Fibroblast of lung (primary cell): ENCODE data around the gene ID4. TPM values are rescaled to one million over a fixed set of nuclear protein-coding genes. Genes with fewer than 3 reads are reported as not detected.

Experiments used
- DNase-seq, 2 donors: peaks; one replicate each; pipeline versions ENCODE4 v3.0.0 to v3.0.0-alpha.2; 2010; ENCODE audit warnings: low read depth in 2 of 2
- H2AFZ ChIP-seq: 2 replicates; pipeline ENCODE4 v1.5.1; 2012; ENCODE audit warnings: low read length, control low read depth, inconsistent platforms
- H3K27ac ChIP-seq: 2 replicates; pipeline ENCODE4 v1.5.1; 2011; ENCODE audit warnings: low read length, control low read depth; ENCODE audit not compliant: insufficient read depth
- H3K27me3 ChIP-seq: 2 replicates; pipeline ENCODE4 v1.5.1; 2011; ENCODE audit warnings: mild to moderate bottlenecking, low read length; ENCODE audit not compliant: control insufficient read depth, insufficient read depth
- H3K36me3 ChIP-seq: 2 replicates; pipeline ENCODE4 v1.5.1; 2011; ENCODE audit warnings: low read length; ENCODE audit not compliant: control insufficient read depth, insufficient read depth
- H3K4me1 ChIP-seq: 2 replicates; pipeline ENCODE4 v1.5.1; 2011; ENCODE audit warnings: low read length; ENCODE audit not compliant: control insufficient read depth, insufficient read depth; ENCODE audit errors: extremely low read depth
- H3K4me2 ChIP-seq: 2 replicates; pipeline ENCODE4 v1.5.1; 2011; ENCODE audit warnings: low read length, control low read depth; ENCODE audit not compliant: insufficient read depth; ENCODE audit errors: extremely low read depth
- H3K4me3 ChIP-seq, 4 experiments: fragments of 200-600 bp in 1 of 4; sonication (generic) in 1 of 4; replicated peaks in 1 of 4; 2 replicates each; pipeline ENCODE4 v1.5.1; 2011 to 2016; ENCODE audit warnings: low read length in 4 of 4, low read depth in 3 of 4, mild to moderate bottlenecking in 3 of 4, control low read depth in 2 of 4, inconsistent platforms in 1 of 4, mixed read lengths in 1 of 4; ENCODE audit not compliant: insufficient read depth in 1 of 4; ENCODE audit errors: control extremely low read depth in 1 of 4
- H3K79me2 ChIP-seq: 2 replicates; pipeline ENCODE4 v1.5.1; 2012; ENCODE audit warnings: mild to moderate bottlenecking, low read length, inconsistent platforms; ENCODE audit not compliant: control insufficient read depth, insufficient read depth
- H3K9ac ChIP-seq: 2 replicates; pipeline ENCODE4 v1.5.1; 2011; ENCODE audit warnings: mild to moderate bottlenecking, low read length, control low read depth; ENCODE audit not compliant: insufficient read depth
- H3K9me3 ChIP-seq: 2 replicates; pipeline ENCODE4 v1.5.1; 2012; ENCODE audit warnings: low read depth, low read length; ENCODE audit not compliant: control insufficient read depth, insufficient read depth
- H4K20me1 ChIP-seq: 2 replicates; pipeline ENCODE4 v1.5.1; 2011; ENCODE audit warnings: low read length; ENCODE audit not compliant: control insufficient read depth, insufficient read depth; ENCODE audit errors: extremely low read depth
- EZH2 ChIP-seq: IDR thresholded peaks from 2 replicates; pipeline ENCODE4 v1.5.1; 2012; ENCODE audit warnings: low read length, control low read depth, mild to moderate bottlenecking; ENCODE audit errors: missing control alignments
- polyA plus RNA-seq, 2 donors: library from polyadenylated mRNA; depleted of rRNA in 1 of 2; stranded (reverse) in 1 of 2; unstranded in 1 of 2; fragments of >200 nt; gene quantifications; 2 replicates each; pipeline ENCODE4 v1.2.1, GENCODE V29; 2011 to 2012; ENCODE audit warnings: missing spikeins in 1 of 2
- total RNA-seq: library from RNA; depleted of rRNA; stranded (reverse); fragments of >200 nt; gene quantifications from 2 replicates; pipeline ENCODE4 v1.2.1, GENCODE V29; 2014
- TF ChIP-seq, protein P1 (sequence below), 2 donors: IDR thresholded peaks in 1 of 2; conservative IDR thresholded peaks in 1 of 2; 1 replicate in 1 of 2; 2 replicates in 1 of 2; pipeline ENCODE4 v1.5.1; 2011 to 2012; ENCODE audit warnings: low read length in 2 of 2, control low read depth in 1 of 2, inconsistent platforms in 1 of 2, low read depth in 1 of 2, mild to moderate bottlenecking in 1 of 2

Gene ID4
- total and polyA plus RNA-seq, 2 donors (not counting 1 experiment from before 2014, with no cell fraction given) = 0.51 to 0.83 TPM

DNA sequence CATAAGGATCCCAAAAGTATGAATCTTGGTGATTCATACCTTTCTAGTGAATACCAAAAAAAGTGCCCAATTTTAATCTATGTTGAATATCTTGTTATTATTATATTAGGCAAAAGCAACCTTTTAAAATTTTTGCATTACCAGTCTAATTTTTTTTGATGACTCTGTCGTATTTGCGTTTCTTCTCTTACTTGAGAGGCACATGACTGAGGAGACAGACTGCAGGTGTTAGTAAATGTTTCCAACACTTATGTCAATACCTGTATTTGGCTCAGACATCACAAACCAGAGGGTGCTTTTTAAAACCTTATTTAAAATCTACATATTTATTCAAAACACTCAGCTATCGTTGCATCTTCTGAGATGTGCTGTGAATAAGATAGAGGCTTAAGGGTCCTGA, 27.1 kb downstream of the ID4 start:
- no peaks in the 10 kb centered on the region for H4K20me1 ChIP-seq
- H3K79me2 ChIP-seq = no peaks in the 10 kb centered on the region
- H3K9ac ChIP-seq = no peak overlapping the region
- H3K4me2 ChIP-seq = no peak overlapping the region
- H3K4me3 ChIP-seq = no peak overlapping the region
- H3K9me3 ChIP-seq = no peaks in the 10 kb centered on the region
- no peaks in the 10 kb centered on the region for H3K4me1 ChIP-seq
- H3K27me3 ChIP-seq = no peaks in the 10 kb centered on the region
- H3K27ac ChIP-seq = no peak overlapping the region
- no peak for DNase-seq
- no peaks in the 10 kb centered on the region for H3K36me3 ChIP-seq
- H2AFZ ChIP-seq = no peak overlapping the region
- TF ChIP-seq, protein P1, sequence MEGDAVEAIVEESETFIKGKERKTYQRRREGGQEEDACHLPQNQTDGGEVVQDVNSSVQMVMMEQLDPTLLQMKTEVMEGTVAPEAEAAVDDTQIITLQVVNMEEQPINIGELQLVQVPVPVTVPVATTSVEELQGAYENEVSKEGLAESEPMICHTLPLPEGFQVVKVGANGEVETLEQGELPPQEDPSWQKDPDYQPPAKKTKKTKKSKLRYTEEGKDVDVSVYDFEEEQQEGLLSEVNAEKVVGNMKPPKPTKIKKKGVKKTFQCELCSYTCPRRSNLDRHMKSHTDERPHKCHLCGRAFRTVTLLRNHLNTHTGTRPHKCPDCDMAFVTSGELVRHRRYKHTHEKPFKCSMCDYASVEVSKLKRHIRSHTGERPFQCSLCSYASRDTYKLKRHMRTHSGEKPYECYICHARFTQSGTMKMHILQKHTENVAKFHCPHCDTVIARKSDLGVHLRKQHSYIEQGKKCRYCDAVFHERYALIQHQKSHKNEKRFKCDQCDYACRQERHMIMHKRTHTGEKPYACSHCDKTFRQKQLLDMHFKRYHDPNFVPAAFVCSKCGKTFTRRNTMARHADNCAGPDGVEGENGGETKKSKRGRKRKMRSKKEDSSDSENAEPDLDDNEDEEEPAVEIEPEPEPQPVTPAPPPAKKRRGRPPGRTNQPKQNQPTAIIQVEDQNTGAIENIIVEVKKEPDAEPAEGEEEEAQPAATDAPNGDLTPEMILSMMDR (conservative IDR thresholded peaks at IDR 0.05 in 1 of 2, IDR thresholded peaks at IDR 0.05 in 1 of 2; ENCODE audit: low read depth in 1 of 2, low read length in 2 of 2) = no peak
- TF ChIP-seq EZH2 = no peak

DNA sequence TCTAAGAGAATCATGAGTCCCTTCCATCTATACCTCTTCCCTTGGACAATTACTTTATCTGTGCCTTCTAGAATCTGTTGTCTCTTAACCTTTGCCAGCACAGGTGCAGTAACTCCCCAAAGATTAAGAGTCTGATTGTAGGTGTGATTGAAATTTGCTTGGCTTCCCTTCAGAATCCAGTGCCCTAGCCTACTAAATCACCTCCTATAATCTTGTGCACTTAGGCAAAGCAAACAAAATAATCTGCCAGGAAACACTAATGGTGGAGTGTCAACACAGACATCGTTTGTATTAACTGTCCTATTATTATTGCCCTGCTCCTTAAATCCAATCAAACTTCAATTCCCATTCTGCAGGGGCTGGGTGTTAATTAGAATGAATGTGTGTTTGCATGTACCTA, 28.0 kb downstream of the ID4 start:
- Histone ChIP-seq H3K27me3 (no peaks in the 10 kb centered on the region), H2AFZ (no peak overlapping the region), H3K4me1 (no peaks in the 10 kb centered on the region), H4K20me1 (no peaks in the 10 kb centered on the region), H3K27ac (no peak overlapping the region), H3K4me2 (no peak overlapping the region), H3K9me3 (no peaks in the 10 kb centered on the region), H3K79me2 (no peaks in the 10 kb centered on the region), H3K9ac (no peak overlapping the region), H3K4me3 (no peak overlapping the region), H3K36me3 (no peaks in the 10 kb centered on the region)
- no peak for DNase-seq
- TF ChIP-seq EZH2 = no peak
- TF ChIP-seq, protein P1 (conservative IDR thresholded peaks at IDR 0.05 in 1 of 2, IDR thresholded peaks at IDR 0.05 in 1 of 2; ENCODE audit: low read depth in 1 of 2, low read length in 2 of 2) = no peak

DNA sequence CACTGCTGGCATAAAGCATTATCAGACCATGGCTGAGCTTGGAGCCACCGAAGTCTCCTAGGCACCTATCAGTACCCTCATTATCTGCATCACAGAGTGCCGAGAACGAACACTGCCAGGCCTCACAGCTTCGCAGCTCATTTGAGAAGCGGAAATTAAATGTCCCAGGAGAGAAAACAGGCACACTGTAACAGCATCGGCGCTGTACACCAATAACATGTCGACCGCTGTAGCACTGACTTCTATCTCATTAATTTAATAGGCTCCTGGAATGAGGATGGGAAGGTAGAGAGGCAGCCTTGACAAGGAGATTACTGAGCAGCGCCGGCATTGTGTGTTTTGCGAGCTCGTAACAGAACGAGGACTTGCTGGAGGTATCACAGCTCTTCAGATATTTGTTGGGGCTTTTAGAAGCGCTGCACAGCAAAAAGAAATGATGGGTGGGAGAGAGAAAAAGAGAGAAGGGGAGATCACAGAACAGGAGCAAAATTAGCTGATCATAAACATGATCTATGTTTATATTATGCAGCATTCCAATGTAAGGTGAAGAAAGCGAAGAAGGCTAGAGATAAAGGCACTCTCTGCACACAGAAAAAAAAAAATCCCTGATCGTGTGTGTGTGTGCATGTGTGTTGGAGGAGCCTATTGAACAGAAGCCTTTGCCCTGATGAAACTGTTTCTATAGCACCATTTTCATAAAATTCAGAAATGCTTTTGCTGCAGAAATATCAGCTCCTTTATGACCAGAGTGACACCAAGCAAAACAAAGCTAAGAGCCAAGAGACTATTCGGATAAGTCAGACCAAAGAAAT, 29.2 kb downstream of the ID4 start:
- TF ChIP-seq, protein P1 (conservative IDR thresholded peaks at IDR 0.05 in 1 of 2, IDR thresholded peaks at IDR 0.05 in 1 of 2; ENCODE audit: low read depth in 1 of 2, low read length in 2 of 2) = no peak
- no peak for TF ChIP-seq EZH2
- Histone ChIP-seq H3K9ac (no peak overlapping the region), H3K27me3 (no peaks in the 10 kb centered on the region), H3K4me1 (no peaks in the 10 kb centered on the region), H2AFZ (no peak overlapping the region), H3K79me2 (no peaks in the 10 kb centered on the region), H3K4me3 (no peak overlapping the region), H3K27ac (no peak overlapping the region), H3K9me3 (no peaks in the 10 kb centered on the region), H3K36me3 (no peaks in the 10 kb centered on the region), H3K4me2 (no peak overlapping the region), H4K20me1 (no peaks in the 10 kb centered on the region)
- no peak for DNase-seq
